Measurements from ENCODE around the gene GNG7.
"Not testable (repeated sequence)": the region's sequence is repeated elsewhere in the genome, so short reads cannot be mapped to it uniquely, and the experiment has no call there.

The GNG7 gene

GRCh38 chr19:2611483-2612464 lies 90.7 kb downstream of the GNG7 start:
- peak; percentile 4; the same call in 2 of the 3 replicates for ATAC-seq
- TF ChIP-seq ZFP3 (CRISPR knock-in tag; IDR thresholded peaks at IDR 0.05) = 0 out of 2 replicates have a peak, but pooled peaks have one; percentile 3
- TF ChIP-seq, protein P1, sequence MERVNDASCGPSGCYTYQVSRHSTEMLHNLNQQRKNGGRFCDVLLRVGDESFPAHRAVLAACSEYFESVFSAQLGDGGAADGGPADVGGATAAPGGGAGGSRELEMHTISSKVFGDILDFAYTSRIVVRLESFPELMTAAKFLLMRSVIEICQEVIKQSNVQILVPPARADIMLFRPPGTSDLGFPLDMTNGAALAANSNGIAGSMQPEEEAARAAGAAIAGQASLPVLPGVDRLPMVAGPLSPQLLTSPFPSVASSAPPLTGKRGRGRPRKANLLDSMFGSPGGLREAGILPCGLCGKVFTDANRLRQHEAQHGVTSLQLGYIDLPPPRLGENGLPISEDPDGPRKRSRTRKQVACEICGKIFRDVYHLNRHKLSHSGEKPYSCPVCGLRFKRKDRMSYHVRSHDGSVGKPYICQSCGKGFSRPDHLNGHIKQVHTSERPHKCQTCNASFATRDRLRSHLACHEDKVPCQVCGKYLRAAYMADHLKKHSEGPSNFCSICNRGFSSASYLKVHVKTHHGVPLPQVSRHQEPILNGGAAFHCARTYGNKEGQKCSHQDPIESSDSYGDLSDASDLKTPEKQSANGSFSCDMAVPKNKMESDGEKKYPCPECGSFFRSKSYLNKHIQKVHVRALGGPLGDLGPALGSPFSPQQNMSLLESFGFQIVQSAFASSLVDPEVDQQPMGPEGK (CRISPR knock-in tag; IDR thresholded peaks at IDR 0.05; ENCODE audit: borderline replicate concordance) = no peak

GRCh38 chr19:2610637-2611482 lies 91.6 kb downstream of the GNG7 start:
- peak; percentile 94 for ATAC-seq
- no peak for TF ChIP-seq ZNF70 (CRISPR knock-in tag; IDR thresholded peaks at IDR 0.05)
- no peak for TF ChIP-seq SNAI2 (CRISPR knock-in tag; IDR thresholded peaks at IDR 0.05)
- TF ChIP-seq TOX (CRISPR knock-in tag; IDR thresholded peaks at IDR 0.05; ENCODE audit: borderline replicate concordance) = no peak
- TF ChIP-seq CSRNP3 (CRISPR knock-in tag; IDR thresholded peaks at IDR 0.05) = no peak
- no peak for TF ChIP-seq TSHZ2 (CRISPR knock-in tag; IDR thresholded peaks at IDR 0.05)
- TF ChIP-seq ZNF8 (CRISPR knock-in tag; IDR thresholded peaks at IDR 0.05) = no peak
- 0 out of 2 replicates have a peak, but pooled peaks have one; percentile 30 for TF ChIP-seq ZFP3 (CRISPR knock-in tag; IDR thresholded peaks at IDR 0.05)
- TF ChIP-seq ZNF565 (CRISPR knock-in tag; conservative IDR thresholded peaks at IDR 0.05; ENCODE audit: low read depth) = no peak

- TF ChIP-seq GLIS3 (CRISPR knock-in tag; IDR thresholded peaks at IDR 0.05) (no peak), BACH2 (CRISPR knock-in tag; IDR thresholded peaks at IDR 0.05; ENCODE audit: borderline replicate concordance) (no peak)
Measured at GRCh38 chr19:2609389-2610116, 92.9 kb downstream of the GNG7 start.

GRCh38 chr19:2609034-2609388 lies 93.5 kb downstream of the GNG7 start:
- ATAC-seq = not testable (repeated sequence)

More at GRCh38 chr19:2609389-2610116, 92.9 kb downstream of the GNG7 start:
- no peak for ATAC-seq

GRCh38 chr19:2608602-2608922 lies 93.9 kb downstream of the GNG7 start:
- ATAC-seq = no peak
- TF ChIP-seq TCF4 (CRISPR knock-in tag; IDR thresholded peaks at IDR 0.05; ENCODE audit: borderline replicate concordance) = no peak
- no peak for TF ChIP-seq BACH2 (CRISPR knock-in tag; IDR thresholded peaks at IDR 0.05; ENCODE audit: borderline replicate concordance)
- no peak for TF ChIP-seq SNAI2 (CRISPR knock-in tag; IDR thresholded peaks at IDR 0.05)
- TF ChIP-seq OSR1 (CRISPR knock-in tag; IDR thresholded peaks at IDR 0.05) = no peak
- TF ChIP-seq ZFP3 (CRISPR knock-in tag; IDR thresholded peaks at IDR 0.05) = no peak
- TF ChIP-seq, protein P1 (CRISPR knock-in tag; IDR thresholded peaks at IDR 0.05; ENCODE audit: borderline replicate concordance) = no peak
- TF ChIP-seq TOX (CRISPR knock-in tag; IDR thresholded peaks at IDR 0.05; ENCODE audit: borderline replicate concordance) = no peak
- no peak for TF ChIP-seq ZNF70 (CRISPR knock-in tag; IDR thresholded peaks at IDR 0.05)
- TF ChIP-seq ESRRG (CRISPR knock-in tag; IDR thresholded peaks at IDR 0.05) = no peak
- no peak for TF ChIP-seq ZNF8 (CRISPR knock-in tag; IDR thresholded peaks at IDR 0.05)
- no peak for TF ChIP-seq ARNTL (CRISPR knock-in tag; IDR thresholded peaks at IDR 0.05; ENCODE audit: borderline replicate concordance, low read depth)
